Muscle of arm (tissue), 12 donors: ENCODE data around the gene MYO6. TPM values are rescaled to one million over a fixed set of nuclear protein-coding genes. Genes with fewer than 3 reads are reported as not detected.

Experiments used
- DNase-seq: peaks from one replicate; pipeline ENCODE4 v3.0.0-alpha.2; 2013
- polyA plus RNA-seq, 12 donors: library from polyadenylated mRNA; unstranded; fragments of 120-200 nt; gene quantifications; one replicate each; pipeline ENCODE4 v1.2.1, GENCODE V29; 2013; ENCODE audit not compliant: insufficient read length in 12 of 12

Gene MYO6
- polyA plus RNA-seq, 12 donors, result 6.4 to 25.1 (median 7.7) TPM; not detected in 1

GRCh38 chr6:75824160-75824559 is 75.1 kb downstream of the MYO6 start:
- no peak for DNase-seq

DNA sequence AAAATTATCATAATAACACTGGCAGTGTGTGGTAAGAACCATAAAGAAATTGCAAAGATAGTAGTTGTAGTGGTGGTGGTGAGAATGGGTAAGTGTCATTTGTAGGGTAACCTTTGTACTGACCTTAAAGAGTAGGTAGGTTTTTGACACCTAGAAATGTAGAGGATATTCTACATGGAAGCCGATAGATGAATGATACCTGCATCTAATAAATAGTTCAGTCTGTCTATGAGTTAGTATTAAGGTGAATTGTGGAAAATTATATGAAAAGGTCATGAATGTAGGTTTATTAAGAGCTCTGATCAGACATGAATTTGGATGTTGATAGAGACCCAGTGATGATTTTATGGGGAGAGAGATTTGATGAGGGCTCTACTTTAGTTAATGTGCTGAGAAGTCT is 78.1 kb downstream of the MYO6 start:
- DNase-seq, result no peak

- DNase-seq, result no peak
Measured at GRCh38 chr6:75830959-75831885, 82.2 kb downstream of the MYO6 start.

GRCh38 chr6:75834447-75834846 is 85.4 kb downstream of the MYO6 start:
- DNase-seq, result no peak

- no peak for DNase-seq
Measured at GRCh38 chr6:75842191-75842590, 93.2 kb downstream of the MYO6 start.

DNA sequence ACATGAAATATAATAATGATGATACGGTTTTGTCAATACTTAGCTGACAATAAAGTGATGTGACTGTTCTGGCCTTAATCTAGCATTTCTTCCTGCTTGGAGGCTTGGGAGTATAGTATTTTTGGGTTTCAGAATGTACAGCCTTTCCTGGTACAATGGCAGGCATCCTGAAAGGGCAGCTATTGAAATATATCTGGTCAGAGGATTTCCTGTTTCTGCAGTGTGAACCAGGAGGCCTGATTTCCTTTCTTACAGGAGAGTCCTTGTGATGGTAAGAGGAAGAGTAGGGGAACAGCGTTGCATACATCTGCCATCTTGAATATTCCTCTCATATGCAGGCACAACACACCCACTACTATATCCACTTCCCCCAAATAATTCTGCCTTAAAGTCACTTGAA is 93.7 kb downstream of the MYO6 start:
- no peak for DNase-seq

DNA sequence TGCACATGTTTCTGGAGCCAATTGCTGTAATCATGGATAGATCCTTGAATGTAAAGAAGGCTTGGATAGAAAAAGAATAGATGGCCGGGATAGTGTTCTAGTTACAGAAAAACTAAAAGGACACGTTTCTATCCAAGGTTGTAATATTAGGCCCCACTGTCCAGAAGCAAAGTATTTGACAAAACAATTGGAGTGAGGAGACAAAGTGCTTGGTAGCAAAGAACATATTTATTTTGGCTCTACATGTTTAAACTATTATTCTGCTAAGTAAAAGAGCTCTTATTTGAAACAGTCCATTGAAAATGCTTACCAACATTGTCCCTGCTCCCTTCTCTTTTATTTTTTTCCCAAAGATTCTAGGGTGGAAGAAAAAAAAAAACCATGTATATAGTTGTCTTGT is 94.4 kb downstream of the MYO6 start:
- no peak for DNase-seq

DNA sequence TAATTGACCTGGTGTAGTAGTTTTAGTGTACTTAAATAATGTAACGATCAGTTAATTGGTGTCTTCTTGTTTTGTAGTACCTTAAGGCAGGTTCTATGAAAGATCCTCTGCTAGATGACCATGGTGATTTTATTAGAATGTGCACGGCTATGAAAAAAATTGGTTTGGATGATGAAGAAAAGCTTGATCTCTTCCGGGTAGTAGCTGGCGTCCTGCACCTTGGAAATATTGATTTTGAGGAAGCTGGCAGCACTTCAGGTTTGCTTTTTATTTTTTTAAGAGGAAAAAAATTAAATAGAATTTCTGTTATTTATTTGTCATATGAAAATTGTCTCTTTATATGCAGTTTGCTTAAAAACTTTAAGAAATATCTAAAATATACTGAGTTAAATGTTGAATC is 99.2 kb downstream of the MYO6 start:
- DNase-seq, result no peak

DNA sequence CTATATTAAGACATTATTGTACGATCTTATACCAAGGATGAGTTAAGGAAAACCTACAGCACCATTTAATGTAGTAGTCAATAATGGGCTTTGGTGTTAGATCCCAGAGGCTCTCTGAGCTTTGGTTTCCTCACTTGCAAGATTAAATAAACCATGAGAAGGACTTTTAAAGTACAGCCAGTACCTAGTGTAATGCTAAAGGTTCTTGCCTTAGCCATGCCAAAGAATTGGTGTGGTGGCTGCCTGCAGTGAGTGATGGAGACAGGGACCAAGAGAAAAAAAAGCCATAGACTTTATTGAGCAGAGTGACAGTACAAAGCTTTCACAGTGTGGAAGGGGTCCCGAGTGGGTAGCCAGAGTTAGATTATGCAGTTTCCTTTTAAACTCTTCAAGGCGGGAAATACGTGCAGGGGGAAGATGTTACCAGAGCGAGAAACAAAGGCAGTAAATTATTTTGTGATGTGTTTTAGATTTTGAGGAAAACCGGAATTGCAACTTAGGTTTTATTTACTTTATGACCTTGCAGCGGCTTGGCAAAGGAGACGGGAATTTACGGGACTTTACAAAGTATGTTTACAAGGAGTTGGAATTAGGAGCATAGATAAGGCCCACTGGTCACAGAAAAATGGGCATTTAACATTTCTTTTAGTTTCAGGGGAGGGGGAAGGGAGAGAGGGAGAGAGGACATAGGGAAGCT is 100.4 kb downstream of the MYO6 start:
- no peak for DNase-seq

DNA sequence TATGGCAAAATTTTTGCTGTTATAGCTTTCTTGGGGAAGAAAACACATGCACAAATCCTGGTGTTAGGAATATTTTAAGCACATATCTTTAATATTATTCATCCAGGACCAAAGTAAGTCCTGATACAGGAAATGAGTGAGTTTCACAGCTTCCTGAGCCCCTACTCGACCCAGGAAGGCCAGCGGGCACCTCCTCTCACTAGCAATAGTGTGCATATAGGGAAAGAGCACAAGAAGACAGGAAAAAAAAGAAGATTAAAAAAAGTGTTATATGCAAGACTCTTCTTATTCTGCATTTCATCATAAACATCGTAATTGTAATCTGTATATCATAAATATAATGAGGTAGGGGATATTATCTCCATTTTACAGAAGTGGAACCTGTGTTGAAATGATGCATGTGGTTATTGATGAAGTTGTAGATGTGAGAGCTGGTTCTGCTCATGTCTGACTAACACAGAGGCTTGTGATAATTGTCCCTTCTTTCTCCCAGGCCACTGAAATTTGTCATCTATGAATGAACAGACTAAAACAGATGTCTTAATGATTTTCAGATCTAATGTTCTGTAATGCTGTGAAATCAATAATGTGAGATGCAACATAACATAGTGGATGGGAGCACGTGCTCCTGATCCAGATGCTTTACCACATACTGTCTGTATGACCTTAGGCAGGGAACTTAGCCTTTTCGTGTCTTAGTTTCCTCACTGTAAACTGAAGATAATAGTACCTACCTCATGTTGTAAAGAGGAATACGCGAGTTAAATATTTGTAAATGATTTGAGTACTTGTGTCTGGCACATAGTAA is 101.2 kb downstream of the MYO6 start:
- no peak for DNase-seq

DNA sequence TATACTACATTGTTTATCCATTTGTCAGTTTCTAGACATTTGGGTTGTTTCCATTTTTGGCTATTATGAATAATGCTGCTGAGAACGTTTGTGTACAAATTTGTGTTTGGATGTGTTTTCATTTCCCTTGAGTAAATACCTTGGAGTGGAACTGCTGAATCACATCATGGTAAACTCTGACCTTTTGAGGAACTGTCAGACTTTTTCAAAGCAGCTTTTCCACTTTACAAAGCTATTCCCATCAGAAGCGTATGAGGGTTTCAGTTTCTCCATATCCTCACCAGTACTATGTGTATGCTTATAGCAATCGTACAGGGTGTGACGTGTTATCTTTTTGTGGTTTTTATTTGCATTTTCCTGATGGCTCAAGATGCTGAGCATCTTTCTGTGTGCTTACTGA is 103.7 kb downstream of the MYO6 start:
- DNase-seq, result no peak

DNA sequence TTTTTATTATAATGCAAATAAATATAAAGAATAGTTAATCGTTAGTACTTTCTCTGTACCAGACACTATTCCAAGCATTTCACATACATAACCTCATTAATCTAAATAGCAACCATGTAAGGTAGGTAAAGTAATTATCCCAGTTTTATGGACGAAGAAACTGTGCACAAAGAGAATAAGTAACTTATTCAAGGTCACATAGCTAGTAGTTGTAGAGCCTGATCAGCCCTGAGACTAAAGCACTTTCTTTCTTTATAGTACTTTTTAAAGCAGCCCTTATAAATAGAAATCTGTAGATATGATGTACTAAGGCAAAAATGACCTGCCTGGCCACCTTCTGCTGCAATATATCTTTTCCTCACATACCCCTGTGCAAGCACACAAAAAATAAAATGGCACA is 104.8 kb downstream of the MYO6 start:
- no peak for DNase-seq

GRCh38 chr6:75855052-75855451 is 106.0 kb downstream of the MYO6 start:
- peak; percentile 51 for DNase-seq

- DNase-seq, result no peak
Measured at GRCh38 chr6:75856902-75857301, 107.9 kb downstream of the MYO6 start.

GRCh38 chr6:75863001-75863400 is 114.0 kb downstream of the MYO6 start:
- no peak for DNase-seq

GRCh38 chr6:75863784-75864183 is 114.7 kb downstream of the MYO6 start:
- no peak for DNase-seq

DNA sequence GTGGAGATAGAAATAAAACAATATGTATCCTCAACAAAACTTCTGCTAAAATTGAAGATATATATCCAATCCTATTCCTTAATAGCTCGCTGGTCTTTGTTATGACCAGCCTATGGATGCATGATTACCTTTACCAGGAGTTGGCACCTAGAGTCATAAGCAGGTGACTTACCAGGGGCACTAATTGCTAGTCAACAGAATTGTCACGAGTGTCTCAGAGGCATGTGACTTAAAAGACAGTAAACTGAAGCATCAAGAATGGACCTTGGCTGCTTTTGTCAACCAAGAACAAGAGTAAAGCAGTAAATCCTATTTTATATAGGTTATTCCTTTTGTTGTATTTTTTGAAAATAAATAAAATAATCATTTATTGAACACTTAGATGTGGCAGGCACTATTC is 115.4 kb downstream of the MYO6 start:
- no peak for DNase-seq

DNA sequence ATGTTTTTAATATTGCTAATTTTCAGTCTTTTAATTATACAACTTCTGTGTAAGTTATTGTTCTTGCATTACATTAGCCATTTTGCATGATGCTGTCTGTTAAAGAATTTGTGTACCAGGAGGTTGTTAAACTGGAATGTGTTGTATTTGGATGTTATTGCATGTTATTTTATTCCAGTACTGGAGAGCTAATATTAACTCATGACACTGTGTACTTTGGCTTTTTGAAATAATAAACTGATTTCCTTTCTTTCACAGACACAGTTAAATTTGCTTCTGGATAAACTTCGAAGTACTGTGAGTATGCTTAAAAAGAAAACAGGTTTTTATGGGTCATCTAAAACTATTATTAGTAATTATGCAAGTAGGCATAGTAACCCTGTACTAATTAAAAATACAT is 121.3 kb downstream of the MYO6 start:
- no peak for DNase-seq

DNA sequence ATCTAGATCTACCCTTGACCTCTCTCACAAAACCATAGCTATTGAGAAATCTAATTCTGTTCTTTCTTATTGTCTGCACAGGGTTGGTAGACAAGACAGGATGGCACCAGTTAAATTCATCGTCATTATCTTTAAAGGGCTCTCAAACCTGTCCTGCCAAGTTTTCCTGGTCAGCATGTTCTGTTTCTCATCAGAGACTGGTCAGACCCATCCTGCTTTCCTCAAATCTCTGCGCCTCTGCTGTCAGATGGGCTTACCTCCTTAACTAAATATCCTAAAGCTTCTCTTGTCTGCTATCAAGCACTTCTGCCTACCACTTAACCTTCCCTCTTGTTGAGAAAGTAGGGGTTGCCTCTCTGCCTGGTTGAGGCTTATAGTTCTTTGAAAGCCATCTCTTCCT is 125.2 kb downstream of the MYO6 start:
- DNase-seq, result no peak

DNA sequence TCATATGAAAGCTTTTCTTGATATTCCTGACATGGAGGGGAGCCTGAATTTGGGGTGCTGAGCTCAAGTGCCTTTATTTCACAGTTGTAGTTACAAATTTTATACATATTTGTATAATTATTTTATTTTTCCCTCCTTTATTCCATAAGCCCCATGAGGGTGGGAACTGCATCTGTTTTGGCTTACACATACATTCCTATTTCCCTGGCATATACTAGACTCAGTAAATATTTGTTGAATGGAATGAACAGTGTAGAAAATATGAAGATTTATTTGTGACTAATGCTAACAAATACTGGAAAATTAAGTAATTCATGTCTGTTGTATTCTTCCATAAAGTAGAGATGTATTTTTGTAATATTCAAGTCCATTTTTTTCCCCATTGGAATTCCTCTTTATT is 127.1 kb downstream of the MYO6 start:
- DNase-seq, result no peak

- no peak for DNase-seq
Measured at GRCh38 chr6:75880305-75880704, 131.3 kb downstream of the MYO6 start.

DNA sequence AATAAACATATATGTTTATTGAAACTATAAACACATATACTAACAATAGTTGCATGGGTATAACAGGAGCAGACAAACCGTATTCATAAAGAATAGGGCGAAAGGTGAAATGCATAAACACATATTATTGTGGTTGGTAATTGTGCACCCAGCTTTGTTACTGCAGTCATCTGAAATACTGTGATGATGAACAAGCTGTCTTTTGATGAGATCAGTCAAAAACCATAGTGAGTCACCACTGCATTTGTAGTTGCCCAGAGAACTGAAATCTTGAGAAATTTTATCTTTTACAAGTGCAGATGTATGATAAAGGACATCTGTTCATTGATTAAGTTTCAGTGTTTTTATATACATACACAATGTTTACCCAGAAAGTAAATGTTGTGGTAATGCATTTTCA is 133.7 kb downstream of the MYO6 start:
- no peak for DNase-seq

- no peak for DNase-seq
Measured at GRCh38 chr6:75884822-75885221, 135.8 kb downstream of the MYO6 start.
